OCI-LY1 (cell line): ENCODE measurements around the gene CTXN1.
A peak's percentile ranks its signal among the peaks of the same experiment; 100 is the strongest.
"Not testable (repeated sequence)": the region's sequence is repeated elsewhere in the genome, so short reads cannot be mapped to it uniquely, and the experiment has no call there.

Experiments used
- H2AFZ ChIP-seq: fragments of 200-600 bp; sonication (generic), shearing (Covaris generic); 2 replicates; pipeline ENCODE4 v1.6.0; 2014; ENCODE audit warnings: antibody characterized with exemption, mild to moderate bottlenecking, low read length
- H3F3A ChIP-seq: fragments of 200-600 bp; sonication (generic), shearing (Covaris generic); 2 replicates; pipeline ENCODE4 v1.6.0; 2014; ENCODE audit warnings: mild to moderate bottlenecking, antibody characterized with exemption, low read length, moderate library complexity; ENCODE audit not compliant: insufficient read depth
- H3K27ac ChIP-seq: fragments of 200-600 bp; sonication (generic); 2 replicates; pipeline ENCODE4 v1.5.1; 2014; ENCODE audit warnings: low read length, mixed run types, mild to moderate bottlenecking, low read depth; ENCODE audit not compliant: poor library complexity, severe bottlenecking
- H3K27me3 ChIP-seq: fragments of 200-600 bp; sonication (generic); 2 replicates; pipeline ENCODE4 v1.6.0; 2014; ENCODE audit warnings: antibody characterized with exemption, mild to moderate bottlenecking, low read length, moderate library complexity; ENCODE audit not compliant: insufficient read depth
- H3K36me3 ChIP-seq: fragments of 200-600 bp; sonication (generic); 2 replicates; pipeline ENCODE4 v1.6.1; 2014; ENCODE audit warnings: mild to moderate bottlenecking, antibody characterized with exemption, low read length, moderate library complexity, mixed read lengths; ENCODE audit not compliant: insufficient read depth
- H3K4me1 ChIP-seq: fragments of 200-600 bp; sonication (generic); 2 replicates; pipeline ENCODE4 v1.5.1; 2014; ENCODE audit warnings: mild to moderate bottlenecking, low read length, moderate library complexity; ENCODE audit not compliant: insufficient read depth, severe bottlenecking
- H3K4me2 ChIP-seq: fragments of 200-600 bp; sonication (generic), shearing (Covaris generic); 2 replicates; pipeline ENCODE4 v1.6.1; 2014; ENCODE audit warnings: low read length
- H3K4me3 ChIP-seq: fragments of 200-600 bp; sonication (generic); 2 replicates; pipeline ENCODE4 v1.5.1; 2014; ENCODE audit warnings: low read length, low read depth, mild to moderate bottlenecking, mixed read lengths; ENCODE audit not compliant: poor library complexity, severe bottlenecking
- H3K79me2 ChIP-seq: fragments of 200-600 bp; shearing (Covaris generic); 2 replicates; pipeline ENCODE4 v1.6.1; 2016; ENCODE audit warnings: mixed run types, low read length, mixed read lengths; ENCODE audit not compliant: insufficient read depth
- H3K9ac ChIP-seq: fragments of 200-600 bp; sonication (generic), shearing (Covaris generic); 2 replicates; pipeline ENCODE4 v1.6.1; 2014; ENCODE audit warnings: mild to moderate bottlenecking, low read length, mixed read lengths
- H3K9me2 ChIP-seq: fragments of 200-600 bp; sonication (generic), shearing (Covaris generic); 2 replicates; pipeline ENCODE4 v1.6.1; 2014; ENCODE audit warnings: low read depth, mild to moderate bottlenecking, low read length, mixed read lengths
- H3K9me3 ChIP-seq: fragments of 200-600 bp; shearing (Covaris generic); 2 replicates; pipeline ENCODE4 v1.6.1; 2014; ENCODE audit warnings: low read length, mixed read lengths
- H4K20me1 ChIP-seq: fragments of 200-600 bp; sonication (generic), shearing (Covaris generic); 2 replicates; pipeline ENCODE4 v1.6.0; 2016; ENCODE audit warnings: mild to moderate bottlenecking, low read length; ENCODE audit not compliant: insufficient read depth
- EZH2 ChIP-seq: fragments of 200-600 bp; sonication (generic), shearing (Covaris generic); IDR thresholded peaks from 2 replicates; pipeline ENCODE4 v1.8.0; 2017; ENCODE audit warnings: borderline replicate concordance, mixed run types, mild to moderate bottlenecking, antibody characterized with exemption, low read length, moderate library complexity, mixed read lengths
- TF ChIP-seq, protein P1 (sequence below): fragments of 200-600 bp; sonication (generic), shearing (Covaris generic); IDR thresholded peaks from 2 replicates; pipeline ENCODE4 v1.5.1; 2017; ENCODE audit warnings: mild to moderate bottlenecking, antibody characterized with exemption, low read length, moderate library complexity, mixed read lengths

CTXN1 gene

GRCh38 chr19:7919610-7920518 lies 6.1 kb downstream of the CTXN1 start, which contains the start of gene SNAPC2:
Gene SNAPC2, plus strand, starts transcription at chr19:7920338. Its CDS starts 29 bp downstream, at chr19:7920367.
- peaks cover 4% of the 10 kb centered on the region; the same call in 1 of the 2 replicates for H3K27me3 ChIP-seq
- no peaks in the 10 kb centered on the region for H3F3A ChIP-seq
- H3K4me1 ChIP-seq, result peaks cover 47% of the 10 kb centered on the region
- H3K4me3 ChIP-seq, result peak within 1 kb of the TSS; percentile 75
- no peak for TF ChIP-seq EZH2
- TF ChIP-seq, protein P1, sequence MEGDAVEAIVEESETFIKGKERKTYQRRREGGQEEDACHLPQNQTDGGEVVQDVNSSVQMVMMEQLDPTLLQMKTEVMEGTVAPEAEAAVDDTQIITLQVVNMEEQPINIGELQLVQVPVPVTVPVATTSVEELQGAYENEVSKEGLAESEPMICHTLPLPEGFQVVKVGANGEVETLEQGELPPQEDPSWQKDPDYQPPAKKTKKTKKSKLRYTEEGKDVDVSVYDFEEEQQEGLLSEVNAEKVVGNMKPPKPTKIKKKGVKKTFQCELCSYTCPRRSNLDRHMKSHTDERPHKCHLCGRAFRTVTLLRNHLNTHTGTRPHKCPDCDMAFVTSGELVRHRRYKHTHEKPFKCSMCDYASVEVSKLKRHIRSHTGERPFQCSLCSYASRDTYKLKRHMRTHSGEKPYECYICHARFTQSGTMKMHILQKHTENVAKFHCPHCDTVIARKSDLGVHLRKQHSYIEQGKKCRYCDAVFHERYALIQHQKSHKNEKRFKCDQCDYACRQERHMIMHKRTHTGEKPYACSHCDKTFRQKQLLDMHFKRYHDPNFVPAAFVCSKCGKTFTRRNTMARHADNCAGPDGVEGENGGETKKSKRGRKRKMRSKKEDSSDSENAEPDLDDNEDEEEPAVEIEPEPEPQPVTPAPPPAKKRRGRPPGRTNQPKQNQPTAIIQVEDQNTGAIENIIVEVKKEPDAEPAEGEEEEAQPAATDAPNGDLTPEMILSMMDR, result no peak
- H3K79me2 ChIP-seq, result no peaks in the 10 kb centered on the region
- peak within 1 kb of the TSS; percentile 84; the same call in 1 of the 2 replicates for H2AFZ ChIP-seq
- no peaks in the 10 kb centered on the region for H4K20me1 ChIP-seq
- H3K9ac ChIP-seq, result peak within 1 kb of the TSS; percentile 78
- no peaks in the 10 kb centered on the region for H3K9me2 ChIP-seq
- peaks cover 12% of the 10 kb centered on the region; the same call in 1 of the 2 replicates for H3K36me3 ChIP-seq
- H3K9me3 ChIP-seq, result no peaks in the 10 kb centered on the region
- no peak within 1 kb of the TSS for H3K27ac ChIP-seq
- H3K4me2 ChIP-seq, result peak within 1 kb of the TSS; percentile 96

- no peak overlapping the region; the same call in 1 of the 2 replicates for H3K9ac ChIP-seq
- H3K79me2 ChIP-seq, result no peaks in the 10 kb centered on the region
- H3K4me2 ChIP-seq, result peak overlapping the region; percentile 96
- H3K27ac ChIP-seq, result no peak overlapping the region
- no peaks in the 10 kb centered on the region for H3K9me3 ChIP-seq
- H2AFZ ChIP-seq, result no peak overlapping the region
- H4K20me1 ChIP-seq, result no peaks in the 10 kb centered on the region
- H3K9me2 ChIP-seq, result no peaks in the 10 kb centered on the region
- peaks cover 47% of the 10 kb centered on the region for H3K4me1 ChIP-seq
- H3K36me3 ChIP-seq, result peaks cover 12% of the 10 kb centered on the region; the same call in 1 of the 2 replicates
- H3K4me3 ChIP-seq, result peak overlapping the region; percentile 75
- TF ChIP-seq, protein P1, result no peak
- TF ChIP-seq EZH2, result no peak
- no peaks in the 10 kb centered on the region for H3F3A ChIP-seq
- H3K27me3 ChIP-seq, result peaks cover 4% of the 10 kb centered on the region; the same call in 1 of the 2 replicates
These were observed 7.1 kb downstream of the CTXN1 start for GRCh38 chr19:7918615-7919421.

DNA sequence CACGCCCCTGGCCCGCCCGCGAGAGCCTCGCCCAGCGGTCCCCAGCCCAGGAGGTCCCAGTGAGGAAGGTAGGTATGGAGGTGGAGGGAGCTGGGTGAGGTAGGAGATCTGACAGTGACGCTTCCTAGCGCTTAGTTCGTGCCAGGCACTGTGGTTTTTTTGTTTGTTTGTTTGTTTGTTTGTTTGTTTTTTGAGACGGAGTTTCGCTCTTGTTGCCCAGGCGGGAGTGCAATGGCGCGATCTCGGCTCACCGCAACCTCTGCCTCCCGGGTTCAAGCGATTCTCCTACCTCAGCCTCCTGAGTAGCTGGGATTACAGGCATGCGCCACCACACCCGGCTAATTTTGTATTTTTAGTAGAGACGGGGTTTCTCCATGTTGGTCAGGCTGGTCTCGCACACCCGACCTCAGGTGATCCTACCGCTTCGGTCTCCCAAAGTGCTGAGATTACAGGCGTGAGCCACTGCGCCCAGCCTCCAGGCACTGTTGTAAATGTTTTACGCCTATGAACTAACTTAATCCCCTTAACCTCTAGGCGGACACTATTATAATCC lies 7.8 kb downstream of the CTXN1 start:
- H3F3A ChIP-seq, H3K4me3 ChIP-seq, H3K9me2 ChIP-seq, H3K27ac ChIP-seq, H3K27me3 ChIP-seq, H3K79me2 ChIP-seq, H4K20me1 ChIP-seq, H2AFZ ChIP-seq, H3K9ac ChIP-seq, H3K9me3 ChIP-seq, H3K4me2 ChIP-seq: not testable (repeated sequence)
- peaks cover 16% of the 10 kb centered on the region; the same call in 1 of the 2 replicates for H3K36me3 ChIP-seq
- peaks cover 47% of the 10 kb centered on the region for H3K4me1 ChIP-seq
